NCI-H2029 (cell line): ENCODE measurements around the gene MMP28.

Source experiments
- DNase-seq: peaks from one replicate; lab custom pipeline; 2025; lab: John Stamatoyannopoulos, UW

Gene MMP28

GRCh38 chr17:35743626-35744328, 51.7 kb downstream of the MMP28 start:
- DNase-seq: no peak

DNA sequence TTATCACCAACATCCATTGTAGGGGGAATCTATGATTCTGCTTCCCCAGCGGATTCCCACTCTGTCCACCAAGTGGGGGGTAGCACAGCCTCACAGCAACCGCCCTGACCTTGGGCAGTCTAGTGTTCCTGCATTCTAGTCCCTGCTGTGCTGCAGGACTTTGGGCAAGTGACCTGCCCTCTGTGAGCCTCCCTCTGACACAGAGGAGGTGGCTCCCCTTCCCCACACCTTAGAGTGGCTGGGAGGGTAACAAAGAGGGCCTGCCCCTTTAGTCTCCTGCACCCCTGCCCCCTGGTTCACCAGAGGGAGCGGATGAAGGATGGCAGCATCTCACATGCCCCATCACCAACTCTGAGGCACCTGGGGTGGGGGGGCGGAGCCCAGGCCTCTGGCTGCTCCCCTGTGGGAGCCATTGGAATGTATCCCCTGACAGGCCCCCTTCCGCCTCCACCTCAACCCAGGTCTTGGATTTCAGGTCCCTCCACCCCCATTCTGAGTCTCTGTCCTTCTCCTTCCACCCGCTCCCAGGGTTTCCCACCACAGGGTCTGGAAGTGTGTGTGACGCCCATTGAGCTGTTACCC, 52.5 kb downstream of the MMP28 start:
- DNase-seq: no peak

- DNase-seq: no peak
Measured at GRCh38 chr17:35742496-35742895, 52.9 kb downstream of the MMP28 start.

- DNase-seq: peak; percentile 29
Measured at GRCh38 chr17:35740997-35741931, 54.2 kb downstream of the MMP28 start.

DNA sequence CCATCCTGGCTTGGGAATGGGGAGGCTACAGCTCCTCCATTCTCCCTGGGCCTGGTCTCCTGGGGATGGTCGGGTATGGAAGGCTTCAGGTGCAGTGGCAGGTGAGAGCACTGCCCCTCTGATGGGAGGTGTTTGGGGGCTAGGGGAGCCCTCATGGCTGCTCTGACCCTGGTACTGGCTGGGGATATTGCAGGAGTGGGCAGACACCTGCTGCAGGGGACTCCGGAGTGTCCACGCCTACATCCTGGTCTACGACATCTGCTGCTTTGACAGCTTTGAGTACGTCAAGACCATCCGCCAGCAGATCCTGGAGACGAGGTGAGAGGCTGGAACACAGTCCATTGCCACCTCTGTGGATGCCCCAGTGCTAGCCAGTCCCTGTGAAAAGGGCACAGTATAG, 55.2 kb downstream of the MMP28 start:
- DNase-seq: no peak

DNA sequence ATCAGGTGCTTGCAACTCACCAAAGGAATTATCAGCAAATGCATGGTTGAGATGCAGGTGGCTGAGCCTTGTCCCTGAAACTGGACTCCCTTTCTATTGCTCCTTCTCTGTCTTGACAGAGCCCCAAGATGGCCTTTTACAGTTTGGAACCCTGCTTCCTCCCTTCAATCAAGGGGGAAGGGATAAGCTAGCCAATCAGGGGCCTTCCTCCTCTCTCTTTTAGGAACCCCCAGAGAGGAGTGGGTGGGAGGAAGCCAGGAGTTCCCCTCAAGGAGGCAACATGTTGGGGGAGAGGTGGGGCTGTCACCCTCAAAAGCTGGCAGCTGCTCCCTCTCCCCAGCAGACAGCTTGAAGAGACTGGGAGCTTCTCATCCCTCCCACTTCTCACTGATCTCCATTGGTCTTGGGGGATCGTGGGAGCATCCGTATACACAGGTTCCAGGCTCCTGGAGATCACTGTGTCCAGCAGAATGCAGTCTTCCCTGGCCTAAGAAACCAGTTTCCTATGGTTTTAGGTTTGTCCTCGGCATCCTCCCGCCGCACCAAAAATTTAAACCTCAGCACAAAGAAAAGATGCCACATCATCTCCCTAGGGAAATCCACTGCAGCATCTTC, 56.8 kb downstream of the MMP28 start:
- DNase-seq: no peak

DNA sequence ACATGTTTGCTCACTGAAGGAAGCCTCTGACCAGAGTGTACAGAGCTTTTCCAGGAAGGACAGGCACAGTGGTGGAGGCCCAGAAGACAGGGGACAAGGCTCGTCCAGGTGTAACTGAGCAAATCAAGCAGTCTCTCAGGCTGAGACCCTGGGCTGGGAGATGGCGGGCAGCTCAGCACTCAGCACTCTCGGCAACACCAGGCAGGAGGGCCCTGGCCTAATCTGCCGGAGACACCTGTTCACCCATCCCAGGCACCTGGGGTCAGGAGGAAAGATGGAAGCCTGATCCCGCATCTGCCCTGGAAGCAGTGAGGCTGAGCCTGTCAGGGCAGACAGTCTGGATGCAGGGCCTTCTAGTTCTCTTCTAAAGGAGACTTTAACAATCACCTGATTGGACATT, 59.2 kb downstream of the MMP28 start:
- no peak for DNase-seq

DNA sequence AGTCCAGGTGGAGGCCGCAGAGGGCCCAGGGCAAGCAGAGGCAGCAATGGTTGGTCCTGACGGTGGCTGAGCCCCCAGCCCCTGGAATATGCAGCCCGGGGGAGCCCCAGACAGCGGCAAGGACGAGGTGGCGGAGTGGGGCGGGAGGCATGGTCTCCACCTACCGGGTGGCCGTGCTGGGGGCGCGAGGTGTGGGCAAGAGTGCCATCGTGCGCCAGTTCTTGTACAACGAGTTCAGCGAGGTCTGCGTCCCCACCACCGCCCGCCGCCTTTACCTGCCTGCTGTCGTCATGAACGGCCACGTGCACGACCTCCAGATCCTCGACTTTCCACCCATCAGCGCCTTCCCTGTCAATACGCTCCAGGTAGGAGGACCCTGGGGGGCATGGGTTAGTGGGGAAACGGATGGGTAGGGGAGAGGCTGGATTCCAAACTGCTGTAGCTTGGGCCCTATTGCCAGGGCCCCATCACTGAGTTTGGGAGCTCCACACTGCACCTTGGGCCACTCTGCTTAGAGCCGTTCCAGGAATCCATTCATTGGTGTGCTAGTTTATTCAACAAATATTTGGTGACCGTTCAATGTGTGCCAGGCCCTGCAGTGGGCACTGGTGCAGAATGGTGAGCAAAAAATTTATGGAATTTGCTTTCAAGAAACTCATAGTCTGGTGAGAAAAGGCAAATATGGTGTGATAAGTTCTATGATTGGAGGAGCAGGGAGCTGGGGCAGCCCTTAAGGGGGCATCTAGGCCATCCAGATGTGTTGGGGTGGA, 60.2 kb downstream of the MMP28 start:
- no peak for DNase-seq

GRCh38 chr17:35734396-35734795, 61.0 kb downstream of the MMP28 start:
- no peak for DNase-seq

DNA sequence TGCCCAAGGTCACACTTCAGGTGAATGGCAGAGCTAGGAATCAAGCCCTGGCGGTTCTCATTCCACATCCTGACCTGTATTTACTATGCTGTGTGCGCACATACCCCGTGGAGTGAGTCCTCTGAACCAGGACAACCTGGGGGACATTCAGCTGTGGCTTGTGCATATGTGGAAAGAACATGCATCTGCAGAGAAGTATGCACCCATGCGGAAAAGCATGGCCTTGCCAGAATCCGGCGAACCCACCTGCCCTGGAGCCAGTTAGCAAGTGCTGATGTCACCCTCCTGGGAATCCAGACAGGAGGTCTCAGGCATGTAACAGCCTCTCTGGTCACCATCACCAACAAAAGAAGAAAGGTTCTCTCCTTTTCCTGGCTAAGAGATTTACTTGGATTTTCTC, 62.1 kb downstream of the MMP28 start:
- DNase-seq: no peak

GRCh38 chr17:35732806-35733136, 62.7 kb downstream of the MMP28 start:
- no peak for DNase-seq

- no peak for DNase-seq
Measured at GRCh38 chr17:35731917-35732805, 63.3 kb downstream of the MMP28 start.

DNA sequence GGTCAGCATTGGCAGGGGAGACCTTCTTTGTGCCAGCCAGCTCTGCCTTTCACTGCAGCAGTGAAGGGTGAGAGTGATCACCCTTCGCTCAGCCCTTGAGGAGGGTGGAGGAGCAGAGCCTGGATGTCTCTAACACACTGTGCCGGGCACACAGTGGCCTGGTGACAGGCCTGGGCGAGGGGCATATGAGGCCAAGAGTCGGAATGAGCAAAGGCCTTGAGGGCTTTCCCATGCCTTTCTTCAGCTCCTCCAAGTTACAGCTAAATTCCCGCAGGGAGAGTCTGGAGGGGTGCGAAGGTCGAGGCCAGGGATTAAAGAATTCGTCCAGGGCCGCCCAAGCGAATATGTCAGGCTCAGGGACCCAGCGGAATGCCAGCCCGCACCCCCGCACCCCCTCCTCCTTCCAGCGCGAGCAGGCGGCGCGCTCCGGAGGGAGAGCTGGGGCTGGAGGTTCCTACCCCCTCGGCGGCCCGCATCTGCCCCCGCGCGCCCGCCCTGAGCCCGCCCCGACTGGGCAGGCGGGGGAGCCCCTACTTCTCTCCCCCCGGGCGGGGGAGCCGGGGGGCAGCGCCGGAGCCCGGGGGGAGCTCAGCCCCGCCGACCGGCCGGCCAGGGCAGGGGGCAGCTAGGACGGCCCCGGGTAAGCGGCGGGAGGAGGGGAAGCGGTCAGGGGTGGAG, 64.1 kb downstream of the MMP28 start, which contains the start of gene RASL10B:
TSS of gene RASL10B (plus strand) at position 401 of the 678 bp plus-strand sequence. CDS start 3,546 bp downstream, outside the sequence.
- DNase-seq: peak; percentile 4

GRCh38 chr17:35730400-35731005, 64.9 kb downstream of the MMP28 start:
- DNase-seq: no peak

DNA sequence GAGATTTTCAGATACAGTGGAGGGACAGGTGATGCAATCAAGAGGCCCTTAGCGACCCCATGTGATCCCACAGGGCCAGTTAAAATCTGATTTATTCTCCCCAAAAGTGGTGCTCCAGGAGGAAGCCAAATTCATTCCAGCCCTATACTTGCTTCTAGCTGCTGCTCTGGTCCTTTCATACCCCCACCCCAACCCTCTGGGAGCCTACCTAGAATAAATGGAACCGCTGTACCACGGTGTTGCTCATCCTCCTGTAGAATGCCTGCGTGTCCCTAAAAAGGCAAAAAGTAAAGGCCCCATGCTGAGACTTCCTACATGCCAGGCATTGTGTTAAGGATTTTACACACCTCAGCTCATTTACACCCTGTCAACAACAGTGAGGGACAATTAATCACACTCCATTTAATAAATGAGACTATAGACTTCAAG, 66.0 kb downstream of the MMP28 start:
- no peak for DNase-seq

- no peak for DNase-seq
Measured at GRCh38 chr17:35728551-35728950, 66.9 kb downstream of the MMP28 start.

GRCh38 chr17:35727635-35728034, 67.8 kb downstream of the MMP28 start:
- no peak for DNase-seq

DNA sequence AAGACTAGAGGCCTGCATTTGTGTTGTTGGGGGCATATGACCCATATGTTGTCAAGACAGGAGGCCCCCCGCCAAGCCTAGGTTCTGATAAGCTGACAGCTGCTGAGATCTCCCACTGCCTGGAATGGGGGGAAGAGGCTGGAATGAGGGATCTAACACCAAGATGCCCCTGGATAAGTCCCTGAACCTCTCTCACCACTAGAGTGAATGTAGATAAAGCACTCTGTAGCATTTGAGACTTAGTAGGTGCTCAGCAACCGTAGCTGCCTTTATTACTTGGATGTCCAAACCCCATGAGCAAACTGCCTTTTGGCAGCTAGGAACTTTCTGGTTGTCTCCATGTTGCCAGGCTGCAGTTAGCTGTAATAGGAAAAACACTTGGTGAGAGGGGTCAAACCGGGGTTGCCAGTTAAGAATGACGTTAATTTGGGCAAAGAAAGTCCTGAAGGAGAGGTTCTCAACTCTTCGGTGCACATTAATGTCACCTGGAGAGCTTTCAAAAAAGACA, 68.4 kb downstream of the MMP28 start:
- no peak for DNase-seq
